Hypothalamus (tissue), 51 donors: ENCODE results near the gene CIBAR2.
"Not testable (repeated sequence)": the region's sequence is repeated elsewhere in the genome, so short reads cannot be mapped to it uniquely, and the experiment has no call there.

Source experiments
- DNase-seq, 51 donors: peaks; one replicate each; lab custom pipeline; 2025; lab: John Stamatoyannopoulos, UW

The CIBAR2 gene

DNA sequence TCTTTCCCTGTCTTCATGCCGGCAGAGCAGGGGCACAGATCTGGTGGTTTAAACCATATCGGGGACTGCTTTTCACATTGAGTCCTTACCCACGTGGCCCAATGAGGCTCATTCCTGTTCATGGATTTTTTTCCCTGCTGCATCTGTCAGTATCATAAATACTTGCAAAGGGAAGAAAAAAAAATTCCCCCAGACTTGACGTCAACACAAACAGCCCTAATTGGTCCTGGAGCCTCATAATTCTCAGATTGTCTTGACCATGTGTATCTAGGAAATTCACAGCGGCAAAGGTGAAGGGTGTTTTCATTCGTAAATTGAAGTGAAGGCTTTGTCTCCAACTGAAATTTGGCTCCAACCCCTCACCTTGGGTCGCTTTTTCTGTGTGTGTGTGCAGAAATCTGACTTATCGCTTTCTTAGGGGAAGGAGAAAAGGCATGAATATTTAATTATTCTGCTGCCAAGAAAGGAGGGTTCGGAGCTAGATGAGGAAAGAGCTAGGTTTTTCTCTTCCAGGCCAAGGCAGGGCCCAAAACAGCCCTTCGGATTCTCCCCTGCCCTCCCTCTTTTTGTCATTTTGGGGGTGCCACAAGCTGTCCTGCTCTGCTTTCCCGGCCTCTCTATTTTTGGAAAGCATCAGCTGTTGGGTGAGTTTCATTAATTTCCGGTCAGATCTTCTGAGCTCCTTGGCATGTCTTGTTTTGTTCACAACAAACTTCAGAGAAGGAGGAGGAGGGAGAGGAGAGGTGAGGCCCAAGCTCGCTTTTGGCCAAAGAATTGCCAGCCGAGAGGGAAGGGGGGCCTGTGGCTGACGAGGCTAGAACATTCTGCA is 17.8 kb upstream of the CIBAR2 start:
- DNase-seq: peak in 8 of 51 donors; percentile 8 to 52 (median 13)

DNA sequence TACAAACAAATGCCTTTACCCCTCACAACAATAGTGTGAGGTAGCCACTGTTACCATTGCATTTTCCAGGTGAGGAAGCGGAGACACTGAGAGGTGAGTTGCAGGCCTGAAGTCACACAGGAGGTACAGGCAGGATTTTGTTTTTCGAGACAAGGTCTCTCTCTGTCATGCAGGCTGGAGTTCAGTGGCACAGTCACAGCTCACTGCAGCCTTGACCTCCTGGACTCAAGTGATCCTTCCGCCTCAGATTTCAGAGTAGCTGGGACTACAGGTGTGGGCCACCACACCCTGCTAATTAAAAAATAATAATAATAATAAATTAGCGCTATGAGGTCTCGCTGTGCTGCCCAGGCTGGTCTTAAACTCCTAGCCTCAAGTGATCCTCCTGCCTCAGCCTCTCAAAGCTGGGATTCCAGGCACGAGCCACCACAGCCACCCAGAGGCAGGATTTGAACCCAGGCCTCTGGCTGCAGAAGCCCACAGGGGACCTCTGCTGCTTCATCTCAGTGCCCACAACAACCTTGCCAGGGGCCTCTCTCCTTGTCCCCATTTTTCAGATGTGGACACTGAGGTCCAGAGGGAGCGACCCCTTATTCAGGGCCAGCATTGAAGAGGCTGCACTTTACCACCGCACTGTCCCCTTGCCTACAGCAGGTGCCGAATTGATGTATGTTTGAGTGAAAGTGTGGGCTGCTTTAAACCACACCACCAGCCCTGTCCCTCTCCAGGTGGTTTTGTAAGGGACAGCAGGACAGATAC is 16.0 kb upstream of the CIBAR2 start:
- DNase-seq: no peak

DNA sequence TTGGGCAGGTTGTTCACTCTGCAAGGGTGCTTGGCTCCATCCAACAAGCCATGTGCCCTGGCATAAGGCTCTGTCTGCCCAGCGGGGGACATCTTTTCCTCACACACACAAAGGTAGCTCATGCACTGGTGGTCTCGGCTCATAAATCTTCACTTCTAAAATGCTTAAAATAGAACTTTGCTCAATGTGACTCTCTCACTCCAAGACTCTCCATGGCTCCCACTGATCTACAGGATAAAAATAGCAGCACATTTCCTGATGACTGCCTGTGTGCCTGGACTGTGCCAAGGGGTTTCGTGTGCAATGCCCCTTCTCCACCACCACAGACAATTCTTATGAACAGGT is 15.1 kb upstream of the CIBAR2 start:
- DNase-seq: no peak

DNA sequence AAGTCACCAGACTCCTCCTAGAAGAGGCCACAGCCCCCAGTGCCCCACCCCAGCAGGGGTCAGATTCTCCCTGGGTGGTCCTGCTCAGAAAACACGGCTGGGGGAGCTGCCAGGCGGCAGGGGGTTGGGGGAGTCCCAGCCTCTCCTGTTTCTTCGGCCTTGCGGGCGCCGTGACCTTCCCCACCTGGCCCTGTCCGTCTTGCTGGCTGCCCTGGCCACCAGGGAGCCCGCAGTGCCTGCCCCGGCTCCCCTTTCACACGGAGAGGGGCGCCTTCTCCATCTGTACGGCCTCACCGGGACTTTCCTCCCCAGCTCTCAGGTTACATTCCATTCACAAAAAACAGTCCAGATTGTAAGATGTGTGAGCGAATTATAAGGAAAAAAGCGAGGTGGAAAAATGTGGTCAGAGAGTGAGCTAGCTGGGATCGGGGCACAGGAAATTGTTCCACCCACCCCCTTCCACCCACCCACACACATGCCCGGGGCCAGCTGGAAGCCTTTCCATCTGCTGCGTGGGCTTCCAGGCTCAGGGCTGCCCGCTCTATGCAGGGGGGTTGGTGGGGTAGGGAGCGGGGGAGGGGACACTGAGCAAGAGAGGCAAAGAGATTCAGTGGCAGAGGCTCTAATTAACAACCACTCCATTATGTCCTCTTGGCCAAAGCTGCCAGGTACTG is 14.6 kb upstream of the CIBAR2 start:
- peak in 22 of 51 donors; percentile 5 to 59 (median 34) for DNase-seq

DNA sequence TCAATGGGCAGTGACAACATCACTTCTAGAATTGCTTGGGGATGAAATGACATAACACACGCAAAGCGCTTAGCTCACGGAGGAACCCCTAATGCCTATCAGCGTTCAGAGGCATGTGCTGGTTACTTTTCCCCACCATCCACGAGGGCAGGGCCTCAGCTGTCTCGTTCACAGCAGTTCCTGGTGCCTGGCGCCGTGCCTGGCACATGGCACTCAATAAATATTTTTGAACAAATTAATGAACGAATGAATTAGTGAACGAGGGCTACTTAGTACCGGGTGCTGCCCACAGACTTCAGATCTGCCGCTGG is 14.1 kb upstream of the CIBAR2 start:
- no peak for DNase-seq

DNA sequence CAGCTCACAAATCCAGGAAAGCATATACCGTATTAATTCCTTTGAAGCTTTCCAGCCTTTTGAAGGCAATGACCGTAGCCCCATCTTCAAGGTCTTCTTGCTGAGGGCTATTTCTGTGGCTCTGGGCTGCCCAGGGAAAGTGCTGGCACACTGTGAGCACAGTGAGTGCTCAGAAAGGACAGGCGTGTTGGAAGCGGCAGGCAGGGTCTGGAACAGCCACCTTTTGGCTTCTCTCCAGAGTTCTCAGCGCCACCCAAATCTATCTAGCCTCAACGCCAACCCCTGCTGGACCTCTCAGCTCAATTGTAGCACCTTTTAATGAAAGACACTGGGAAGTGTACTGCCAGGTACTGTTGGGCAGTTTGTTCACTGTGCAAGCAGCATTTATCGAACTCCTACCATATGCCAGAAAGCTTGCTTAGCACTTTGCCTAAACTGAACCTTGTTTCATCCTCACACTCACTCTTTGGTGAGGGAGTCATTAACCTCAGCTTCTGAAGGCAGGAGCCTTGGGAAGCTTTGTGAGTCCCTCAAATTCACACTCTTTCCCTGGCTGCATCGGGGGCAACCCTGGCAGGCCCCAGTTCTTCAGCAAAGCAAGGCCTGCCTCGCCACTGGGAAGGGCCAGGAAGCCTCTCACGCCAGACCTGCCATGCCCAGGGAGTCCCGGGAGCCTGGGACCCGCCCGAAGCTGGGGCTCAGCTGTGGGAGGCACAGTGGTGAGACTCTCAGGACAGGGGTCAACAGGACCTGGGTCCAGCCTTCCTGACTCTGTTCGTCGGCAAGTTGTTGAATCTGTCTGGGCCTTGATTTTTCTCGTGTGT is 13.5 kb upstream of the CIBAR2 start:
- DNase-seq: peak in 5 of 51 donors; percentile 5 to 28 (median 19)

DNA sequence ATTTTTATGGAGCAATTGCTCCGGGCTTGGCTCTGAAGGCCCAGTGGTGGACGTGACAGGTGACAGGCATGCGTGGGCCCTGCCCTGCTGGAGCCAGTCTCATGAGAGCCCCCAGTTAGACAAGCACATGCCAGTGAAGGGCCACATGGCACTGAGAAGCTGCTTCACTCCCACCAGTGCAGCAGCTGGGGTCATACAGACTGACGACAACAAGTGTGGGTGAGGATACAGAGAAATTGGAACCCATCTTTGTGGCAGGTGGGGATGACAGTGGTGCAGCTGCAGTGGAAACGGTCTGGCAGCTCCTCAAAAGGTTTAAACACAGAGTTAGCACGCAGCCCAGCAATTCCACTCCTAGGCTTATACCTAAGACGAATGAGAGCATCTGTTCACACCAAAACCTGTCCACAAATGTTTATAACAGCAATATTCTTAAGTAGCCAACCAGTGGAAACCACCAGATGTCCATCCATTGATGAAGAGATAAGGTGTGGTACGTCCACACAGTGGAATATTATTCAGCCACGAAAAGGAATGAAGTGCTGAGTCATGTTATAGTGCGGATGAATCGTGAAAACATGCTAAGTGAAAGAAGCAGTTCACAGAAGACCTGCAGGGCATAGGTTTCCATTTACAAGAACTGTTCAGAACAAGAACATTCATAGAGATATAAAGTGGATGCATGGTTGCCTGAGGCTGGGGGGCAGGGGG is 12.5 kb upstream of the CIBAR2 start:
- no peak for DNase-seq

DNA sequence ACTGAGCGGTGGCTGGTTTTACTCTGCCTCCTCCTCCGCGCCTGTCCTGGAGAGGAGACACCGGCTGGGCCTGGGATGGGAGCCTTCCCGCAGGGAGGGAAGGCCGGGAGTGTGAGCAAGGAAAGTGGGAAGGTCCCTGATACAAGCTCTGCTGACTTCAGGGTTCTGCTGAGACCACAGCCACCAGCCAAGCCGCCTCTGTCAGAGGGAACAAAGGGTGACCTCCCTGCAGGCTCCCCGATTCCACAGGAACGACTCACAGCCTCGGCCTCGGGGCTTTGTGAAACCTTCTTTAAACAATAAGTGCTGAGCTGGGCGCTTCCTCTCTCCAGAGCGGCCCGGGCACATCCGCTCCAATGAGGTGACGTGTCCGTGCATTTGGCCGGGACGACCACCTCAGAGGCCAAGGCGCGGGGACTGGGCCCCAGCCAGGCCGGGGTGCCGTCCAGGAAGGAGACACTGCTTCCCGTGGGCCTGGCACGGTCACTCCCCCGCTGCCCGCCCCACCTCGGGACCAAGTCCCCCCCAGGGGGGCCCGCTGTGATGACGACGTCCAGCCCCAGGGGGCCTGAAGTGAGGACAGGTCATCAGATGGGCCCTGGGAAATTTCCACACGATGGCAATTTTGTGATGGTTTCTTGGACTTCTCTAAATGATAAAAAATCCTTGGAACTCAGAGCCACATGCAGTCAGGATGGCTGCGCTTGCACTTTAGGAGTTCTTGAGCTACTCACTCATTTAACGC is 11.8 kb upstream of the CIBAR2 start:
- peak in 38 of 51 donors; percentile 6 to 80 (median 58) for DNase-seq

DNA sequence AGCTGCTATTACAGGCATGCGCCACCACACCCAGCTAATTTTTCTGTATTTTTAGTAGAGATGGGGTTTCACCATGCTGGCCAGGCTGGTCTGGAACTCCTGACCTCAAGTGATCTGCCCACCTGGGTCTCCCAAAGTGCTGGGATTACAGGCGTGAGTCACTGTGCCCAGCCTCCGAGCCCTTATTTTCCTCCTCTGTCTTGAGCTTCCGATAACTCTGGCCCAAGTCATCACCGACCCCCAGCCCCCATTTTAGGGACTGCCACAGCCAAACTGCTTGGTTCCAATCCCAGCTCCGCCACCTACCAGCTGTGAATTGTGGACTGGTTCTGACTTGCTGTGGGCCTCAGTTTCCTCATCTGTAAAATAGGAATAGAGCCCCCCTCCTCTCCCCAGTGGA is 11.2 kb upstream of the CIBAR2 start:
- DNase-seq: not testable (repeated sequence)

DNA sequence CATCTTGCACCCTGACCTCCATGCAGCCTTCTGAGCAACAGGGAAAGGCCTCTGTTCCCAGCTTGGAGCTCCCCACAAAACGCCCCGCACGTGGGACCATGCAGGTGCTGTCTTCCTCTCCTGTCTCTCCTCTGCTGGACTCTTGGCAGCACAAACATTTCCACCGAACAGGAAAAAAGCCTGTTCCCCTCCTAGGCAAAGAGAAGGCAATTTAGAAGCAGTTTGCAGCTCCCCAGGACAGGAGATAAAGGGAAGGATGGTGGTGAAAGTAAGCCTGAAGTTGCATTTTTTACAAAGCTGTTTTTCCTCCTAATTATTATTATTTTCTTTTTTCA is 7.7 kb upstream of the CIBAR2 start:
- DNase-seq: no peak

DNA sequence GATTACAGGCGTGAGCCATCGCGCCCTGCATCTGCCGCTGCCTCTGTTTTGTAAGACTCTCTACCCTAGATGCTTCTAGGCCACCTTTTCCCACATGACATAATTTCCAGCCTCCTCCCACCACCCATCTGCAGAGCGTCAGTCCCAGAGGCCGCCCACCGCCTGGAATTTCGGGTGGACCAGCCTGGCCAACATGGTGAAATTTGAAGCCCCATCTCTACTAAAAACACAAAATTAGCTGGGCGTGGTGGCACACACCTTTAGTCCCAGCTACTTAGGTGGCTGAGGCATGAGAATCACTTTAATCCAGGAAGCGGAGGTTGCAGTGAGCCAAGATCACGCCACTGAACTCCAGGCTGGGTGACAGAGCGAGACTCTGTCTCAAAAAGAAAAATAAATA is 5.1 kb upstream of the CIBAR2 start:
- DNase-seq: no peak

DNA sequence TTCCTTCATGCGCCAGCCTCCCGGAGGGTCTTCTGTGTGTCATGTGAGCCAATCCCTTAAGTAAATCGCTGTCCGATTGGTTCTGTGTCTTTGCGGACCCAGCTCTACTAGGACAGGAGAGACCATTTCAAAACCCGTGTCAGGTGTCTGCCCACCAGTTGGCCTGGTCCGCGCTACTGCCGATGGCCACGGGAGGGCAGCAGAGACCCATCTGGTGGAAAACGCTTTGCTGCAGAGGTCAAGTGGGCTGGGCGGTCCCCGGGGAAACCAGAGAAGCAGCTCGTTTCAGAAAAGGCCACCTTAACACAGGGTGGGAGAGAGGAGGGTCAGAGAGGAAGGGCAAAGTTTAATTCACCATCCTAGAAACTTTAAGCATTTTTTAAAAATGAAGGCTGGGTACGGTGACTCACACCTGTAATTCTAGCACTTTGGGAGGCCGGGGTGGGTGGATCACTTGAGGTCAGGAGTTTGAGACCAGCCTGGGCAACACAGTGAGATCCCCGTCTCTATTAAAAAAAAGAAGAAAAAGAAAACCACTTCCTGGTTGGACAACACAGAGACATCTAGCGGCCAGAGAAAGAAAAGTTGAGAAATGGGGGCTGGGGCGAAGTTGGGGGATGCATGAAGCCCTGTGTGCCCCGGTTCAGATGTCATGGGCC is 2.8 kb upstream of the CIBAR2 start:
- peak in 49 of 51 donors; percentile 11 to 88 (median 64) for DNase-seq

DNA sequence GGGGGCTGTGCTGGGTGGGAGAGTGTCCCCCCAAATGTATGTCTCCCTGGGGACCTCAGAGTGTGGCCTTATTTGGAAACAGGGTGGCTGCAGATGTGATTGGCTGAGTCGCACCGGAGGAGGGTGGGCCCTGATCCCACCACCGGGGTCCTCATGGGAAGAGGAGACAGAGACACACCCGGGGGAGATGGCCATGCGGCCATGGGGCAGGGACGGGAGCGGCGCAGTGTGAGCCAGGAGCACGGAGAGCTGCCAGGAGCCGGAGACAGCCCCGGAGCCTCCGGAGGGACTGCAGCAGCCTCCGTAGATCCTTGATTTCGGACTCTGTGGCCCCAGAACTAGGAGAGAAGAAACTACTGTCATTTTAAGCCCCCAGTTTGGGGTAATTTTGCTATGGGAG is 1.6 kb upstream of the CIBAR2 start:
- no peak for DNase-seq

DNA sequence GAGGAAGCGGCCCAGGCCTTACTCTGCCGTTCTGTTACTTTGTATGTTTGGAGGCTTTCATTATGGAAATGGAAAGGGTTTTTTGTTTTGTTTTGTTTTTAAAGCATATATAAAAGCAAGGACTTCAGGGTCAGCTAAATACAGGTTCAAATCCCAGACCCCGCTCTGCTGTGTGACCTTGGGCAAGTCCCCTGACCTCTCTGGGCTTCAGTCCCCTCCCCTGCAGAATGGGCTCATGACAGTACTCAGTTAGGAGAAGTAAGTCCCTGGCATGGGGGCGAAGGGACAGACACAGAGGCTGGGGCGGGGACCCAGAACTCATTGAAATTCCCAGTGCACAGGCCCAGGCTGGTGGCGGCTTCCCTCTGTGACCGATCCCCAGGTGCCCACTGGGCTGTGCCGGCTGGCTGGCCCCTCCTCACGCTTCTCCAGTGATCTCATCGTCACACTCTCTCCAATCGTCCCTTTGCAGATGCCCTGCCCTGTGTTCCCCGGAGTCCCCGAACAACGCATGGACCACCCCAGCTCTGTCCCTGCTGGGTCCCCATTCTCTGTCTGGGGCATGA is 979 bp upstream of the CIBAR2 start:
- no peak for DNase-seq

DNA sequence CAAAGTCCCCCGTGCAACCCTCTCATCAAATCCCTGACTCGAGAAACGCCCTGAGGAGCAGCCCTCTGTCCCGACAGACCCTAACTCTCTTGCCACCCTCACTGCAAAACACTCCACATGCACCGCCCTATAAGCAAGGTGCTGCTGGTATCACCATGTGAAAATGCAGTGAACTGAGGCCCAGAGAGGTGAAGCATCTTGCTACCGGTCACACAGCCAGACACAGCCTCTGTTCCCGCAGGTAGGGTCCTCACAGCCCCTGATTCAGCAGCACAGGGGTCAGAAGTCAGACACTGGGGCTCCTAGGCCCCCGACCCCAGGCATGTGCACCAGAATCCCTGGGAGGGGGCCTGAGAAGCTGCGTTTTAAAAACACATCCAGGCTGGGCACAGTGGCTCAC is 1.1 kb downstream of the CIBAR2 start:
- DNase-seq: no peak

DNA sequence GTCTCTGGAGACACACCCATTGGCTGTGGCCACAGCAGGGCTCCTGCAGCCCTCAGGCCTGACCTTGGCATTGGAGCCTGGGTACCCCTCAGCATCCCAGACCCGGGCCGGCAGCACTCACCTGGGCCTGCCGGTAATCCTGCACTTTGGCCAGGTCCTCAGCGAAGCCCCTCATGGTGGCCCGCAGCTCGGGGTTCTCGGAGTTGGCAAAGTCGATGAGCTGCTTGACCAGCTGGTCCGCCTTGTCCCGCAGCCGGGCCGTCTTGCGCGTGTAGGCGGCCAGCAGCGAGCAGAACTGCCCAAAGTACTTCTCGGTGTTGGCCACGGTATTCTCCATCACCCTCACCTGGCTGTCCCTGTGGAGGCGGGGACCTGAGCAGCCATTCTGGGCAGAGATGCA is 2.2 kb downstream of the CIBAR2 start:
- no peak for DNase-seq

DNA sequence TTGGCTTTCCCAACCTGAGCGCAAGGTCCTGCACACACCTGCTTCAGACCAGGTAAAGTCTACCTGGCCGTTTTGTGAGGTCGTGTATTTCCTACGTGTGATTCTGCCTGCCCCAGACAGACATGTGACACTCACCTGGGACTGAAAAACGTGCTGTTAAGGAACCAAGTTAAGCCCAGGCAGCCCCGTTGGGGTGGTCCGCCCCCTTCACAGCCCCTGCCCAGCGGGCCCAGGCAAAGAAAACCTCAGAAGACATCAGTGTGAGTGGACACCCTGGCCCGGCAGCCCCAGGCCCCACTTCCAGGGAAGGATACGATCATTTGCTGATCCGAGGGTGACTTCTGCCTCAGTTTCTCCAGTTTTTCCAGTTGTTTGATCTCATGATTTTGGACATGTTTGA is 4.7 kb downstream of the CIBAR2 start:
- DNase-seq: no peak

DNA sequence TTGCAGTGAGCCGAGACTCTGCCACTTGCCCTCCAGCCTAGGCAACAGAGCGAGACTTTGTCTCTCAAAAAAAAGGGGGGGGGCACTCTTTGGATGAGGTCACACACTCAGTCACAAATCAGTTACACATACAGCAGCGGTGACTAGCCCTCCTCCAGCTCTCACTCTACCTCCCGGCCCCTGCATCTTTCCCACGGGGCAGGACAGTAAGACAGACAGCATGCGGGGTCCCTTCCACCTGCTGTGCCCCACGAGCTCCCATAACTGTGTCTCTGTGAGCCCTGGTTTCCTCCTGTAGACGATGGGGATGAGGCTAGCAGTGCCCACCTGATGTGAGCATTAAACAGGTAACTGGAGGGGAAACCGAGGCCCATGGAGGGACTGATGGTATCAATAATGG is 5.2 kb downstream of the CIBAR2 start:
- no peak for DNase-seq

DNA sequence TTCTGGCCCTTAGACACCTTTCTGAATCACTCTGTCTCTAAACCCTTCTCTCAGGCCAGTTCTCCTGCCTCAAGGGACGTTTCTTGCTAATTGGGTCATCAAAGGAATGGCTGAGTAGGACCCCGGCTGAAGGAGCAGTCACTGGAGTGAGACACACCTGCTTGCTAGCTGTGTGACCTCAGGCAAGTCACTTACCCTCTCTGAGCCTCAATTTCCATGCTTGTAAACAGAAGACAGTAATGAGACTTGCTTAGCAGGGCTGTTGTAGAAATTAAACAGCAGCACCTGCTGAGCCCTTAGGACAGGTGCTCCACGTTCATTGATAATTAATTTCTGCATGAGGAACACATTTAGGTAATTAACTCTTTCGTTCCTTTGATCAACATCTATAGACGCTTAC is 6.8 kb downstream of the CIBAR2 start:
- no peak for DNase-seq
